Keratinocyte (primary cell): Measurements from ENCODE around the gene SFMBT2.

Experiments used
- EZH2 ChIP-seq: IDR thresholded peaks from one replicate; pipeline ENCODE4 v1.6.1; 2012; ENCODE audit warnings: inconsistent platforms, mild to moderate bottlenecking, low read length, moderate library complexity
- TF ChIP-seq, protein P1 (sequence below), 3 experiments: IDR thresholded peaks in 1 of 3; conservative IDR thresholded peaks in 1 of 3; optimal IDR thresholded peaks in 1 of 3; 2 replicates in 2 of 3; 3 replicates in 1 of 3; pipeline versions ENCODE3 to v1.5.1; 2011; ENCODE audit warnings: low read length in 3 of 3, mild to moderate bottlenecking in 3 of 3, moderate library complexity in 2 of 3, control low read depth in 1 of 3, inconsistent platforms in 1 of 3; ENCODE audit not compliant: insufficient read depth in 2 of 3; ENCODE audit errors: extremely low read depth in 1 of 3

DNA sequence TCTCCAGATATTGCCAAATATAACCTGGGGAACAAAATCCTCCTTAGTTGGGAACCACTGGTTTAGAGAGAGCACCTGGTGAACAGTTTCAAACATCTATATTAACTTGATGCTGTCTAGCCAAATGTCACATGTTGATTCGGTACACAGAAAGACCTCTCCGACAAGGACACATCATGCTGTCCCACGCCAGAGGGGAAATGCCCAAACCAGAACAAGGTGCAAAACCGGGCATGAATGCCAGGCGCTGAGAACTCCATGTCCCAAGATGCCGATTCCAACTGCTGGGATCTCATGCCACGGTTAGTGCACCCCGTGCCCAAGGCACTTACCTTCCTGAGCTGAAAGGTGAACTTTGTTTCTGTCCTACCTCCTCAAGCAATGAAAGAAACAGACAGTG is 100.8 kb downstream of the SFMBT2 start:
- TF ChIP-seq, protein P1, sequence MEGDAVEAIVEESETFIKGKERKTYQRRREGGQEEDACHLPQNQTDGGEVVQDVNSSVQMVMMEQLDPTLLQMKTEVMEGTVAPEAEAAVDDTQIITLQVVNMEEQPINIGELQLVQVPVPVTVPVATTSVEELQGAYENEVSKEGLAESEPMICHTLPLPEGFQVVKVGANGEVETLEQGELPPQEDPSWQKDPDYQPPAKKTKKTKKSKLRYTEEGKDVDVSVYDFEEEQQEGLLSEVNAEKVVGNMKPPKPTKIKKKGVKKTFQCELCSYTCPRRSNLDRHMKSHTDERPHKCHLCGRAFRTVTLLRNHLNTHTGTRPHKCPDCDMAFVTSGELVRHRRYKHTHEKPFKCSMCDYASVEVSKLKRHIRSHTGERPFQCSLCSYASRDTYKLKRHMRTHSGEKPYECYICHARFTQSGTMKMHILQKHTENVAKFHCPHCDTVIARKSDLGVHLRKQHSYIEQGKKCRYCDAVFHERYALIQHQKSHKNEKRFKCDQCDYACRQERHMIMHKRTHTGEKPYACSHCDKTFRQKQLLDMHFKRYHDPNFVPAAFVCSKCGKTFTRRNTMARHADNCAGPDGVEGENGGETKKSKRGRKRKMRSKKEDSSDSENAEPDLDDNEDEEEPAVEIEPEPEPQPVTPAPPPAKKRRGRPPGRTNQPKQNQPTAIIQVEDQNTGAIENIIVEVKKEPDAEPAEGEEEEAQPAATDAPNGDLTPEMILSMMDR (optimal IDR thresholded peaks at IDR 0.05 in 1 of 3, IDR thresholded peaks at IDR 0.05 in 1 of 3, conservative IDR thresholded peaks at IDR 0.05 in 1 of 3; ENCODE audit: extremely low read depth in 1 of 3, insufficient read depth in 2 of 3, low read length in 3 of 3): no peak
- no peak for TF ChIP-seq EZH2
